Activated CD8-positive, alpha-beta T cell treated with anti-CD3 and anti-CD28 coated beads, Interleukin-2, amount 10 ng/mL, durations not matched to agents 7 days and 5 days (primary cell): Measurements from ENCODE around the gene TAF11L5. TPM values are rescaled to one million over a fixed set of nuclear protein-coding genes. Genes with fewer than 3 reads are reported as not detected.
A peak's percentile ranks its signal among the peaks of the same experiment; 100 is the strongest.
"Not testable (repeated sequence)": the region's sequence is repeated elsewhere in the genome, so short reads cannot be mapped to it uniquely, and the experiment has no call there.

ENCODE experiments used
- ATAC-seq: fragments of 150-1000 bp; cut with Tn5 transposase; one replicate; pipeline ENCODE4 v1.10.0; 2021; ENCODE audit warnings: moderate library complexity
- CTCF ChIA-PET: fragments of 350-600 bp; sonication (Branson Sonifier 250); formaldehyde crosslinking; loops from one replicate; lab custom pipeline; 2021; ENCODE audit warnings: antibody characterized with exemption; lab: Charles Lee
- POLR2A ChIA-PET: fragments of 350-600 bp; sonication (Branson Sonifier 250); formaldehyde crosslinking; loops from one replicate; lab custom pipeline; 2021; ENCODE audit warnings: antibody characterized with exemption; lab: Charles Lee
- DNase-seq: peaks from one replicate; pipeline ENCODE4 v3.0.0-alpha.2; 2020
- H3K27ac Mint-ChIP-seq: one replicate; pipeline ENCODE4 v1.8.0; 2021; ENCODE audit warnings: mild to moderate bottlenecking, mixed read lengths
- H3K27me3 Mint-ChIP-seq: one replicate; pipeline ENCODE4 v1.8.0; 2021; ENCODE audit warnings: low read depth, mixed read lengths
- H3K36me3 Mint-ChIP-seq: one replicate; pipeline ENCODE4 v1.8.0; 2021; ENCODE audit warnings: low read depth, mixed read lengths
- H3K4me1 Mint-ChIP-seq: one replicate; pipeline ENCODE4 v1.8.0; 2021; ENCODE audit warnings: low read depth, mixed read lengths
- H3K4me3 Mint-ChIP-seq: one replicate; pipeline ENCODE4 v1.8.0; 2021; ENCODE audit warnings: mild to moderate bottlenecking, mixed read lengths
- H3K9me3 Mint-ChIP-seq: one replicate; pipeline ENCODE4 v1.8.0; 2022; ENCODE audit warnings: mixed read lengths; ENCODE audit not compliant: insufficient read depth
- total RNA-seq, 2 experiments: library from RNA; stranded (reverse); gene quantifications; one replicate each; pipeline ENCODE4 v1.2.3, GENCODE V29; 2021

TAF11L5 gene
- total RNA-seq, 2 experiments from 2014 or later: not detected

DNA sequence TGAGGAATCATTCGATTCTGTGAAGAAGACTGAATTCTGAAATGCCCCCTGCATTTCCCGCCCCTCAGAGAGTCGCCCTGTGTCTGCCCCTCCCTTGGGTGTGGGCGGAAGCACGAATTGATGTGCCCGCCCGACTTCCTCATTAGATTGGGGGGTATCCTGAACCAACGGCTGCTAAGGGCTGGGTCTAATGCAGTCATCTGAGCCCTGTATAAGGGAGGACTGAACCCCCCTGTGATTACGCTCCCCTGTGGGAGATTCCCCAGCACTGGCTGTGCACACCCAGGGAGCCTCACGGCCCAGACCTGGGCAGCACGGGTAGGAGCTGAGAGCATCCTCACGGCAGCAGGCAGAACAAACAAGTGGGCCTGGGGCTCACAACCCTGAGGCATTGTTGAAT is 7.5 kb upstream of the TAF11L5 start:
- H3K27me3 Mint-ChIP-seq, H3K9me3 Mint-ChIP-seq, H3K4me3 Mint-ChIP-seq, ATAC-seq, CTCF ChIA-PET, H3K4me1 Mint-ChIP-seq, POLR2A ChIA-PET, H3K27ac Mint-ChIP-seq, H3K36me3 Mint-ChIP-seq: not testable (repeated sequence)
- peak; percentile 20 for DNase-seq

DNA sequence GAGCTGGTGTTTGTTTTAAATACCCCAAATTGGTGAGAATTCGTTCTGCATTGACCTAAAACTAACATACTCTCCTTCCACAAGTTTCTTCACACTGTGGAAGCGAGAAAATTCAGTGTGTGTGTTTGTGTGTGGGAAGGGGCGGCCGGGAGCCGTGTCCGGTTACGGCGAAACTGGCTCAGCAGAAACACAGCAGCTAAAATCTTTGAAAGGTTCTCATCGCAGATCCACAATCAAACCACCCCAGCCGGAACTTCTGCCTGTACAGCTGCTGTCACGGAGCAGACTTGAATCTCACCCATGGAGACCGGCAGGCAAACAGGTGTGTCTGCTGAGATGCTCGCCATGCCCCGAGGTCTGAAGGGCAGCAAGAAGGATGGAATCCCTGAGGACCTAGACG is 7.0 kb upstream of the TAF11L5 start, which contains the start of gene TAF11L3:
TAF11L3 (plus strand) TSS at position 301 of the 400 bp plus-strand sequence.
- H3K4me3 Mint-ChIP-seq, DNase-seq, H3K9me3 Mint-ChIP-seq, CTCF ChIA-PET, ATAC-seq, H3K36me3 Mint-ChIP-seq, H3K4me1 Mint-ChIP-seq, H3K27me3 Mint-ChIP-seq, H3K27ac Mint-ChIP-seq, POLR2A ChIA-PET: not testable (repeated sequence)

DNA sequence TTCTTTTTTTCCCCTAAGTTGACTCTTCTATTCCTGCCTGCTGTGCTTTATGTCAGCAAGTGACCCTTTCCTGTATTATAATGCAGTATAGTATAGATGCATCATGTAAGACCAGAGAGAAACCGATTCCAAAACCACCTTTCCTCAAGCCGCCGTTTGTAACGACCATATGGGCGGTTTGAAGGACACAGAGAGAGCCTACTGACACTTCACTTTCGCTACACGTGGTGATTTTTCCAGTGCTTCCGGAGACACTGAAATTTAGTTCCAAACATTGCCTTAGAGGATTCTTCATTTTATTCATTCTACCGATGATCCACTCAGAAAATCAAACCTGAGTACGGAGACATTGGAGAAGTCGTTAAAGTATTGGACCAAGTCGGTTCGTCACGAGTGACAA is 5.5 kb upstream of the TAF11L5 start:
- CTCF ChIA-PET, H3K36me3 Mint-ChIP-seq, H3K4me1 Mint-ChIP-seq, POLR2A ChIA-PET, H3K27me3 Mint-ChIP-seq, ATAC-seq, H3K27ac Mint-ChIP-seq, H3K9me3 Mint-ChIP-seq, H3K4me3 Mint-ChIP-seq: not testable (repeated sequence)
- peak; percentile 21 for DNase-seq

DNA sequence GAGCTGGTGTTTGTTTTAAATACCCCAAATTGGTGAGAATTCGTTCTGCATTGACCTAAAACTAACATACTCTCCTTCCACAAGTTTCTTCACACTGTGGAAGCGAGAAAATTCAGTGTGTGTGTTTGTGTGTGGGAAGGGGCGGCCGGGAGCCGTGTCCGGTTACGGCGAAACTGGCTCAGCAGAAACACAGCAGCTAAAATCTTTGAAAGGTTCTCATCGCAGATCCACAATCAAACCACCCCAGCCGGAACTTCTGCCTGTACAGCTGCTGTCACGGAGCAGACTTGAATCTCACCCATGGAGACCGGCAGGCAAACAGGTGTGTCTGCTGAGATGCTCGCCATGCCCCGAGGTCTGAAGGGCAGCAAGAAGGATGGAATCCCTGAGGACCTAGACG is 3.5 kb upstream of the TAF11L5 start, which contains the start of gene TAF11L4:
TAF11L4 (plus strand) TSS at position 301 of the 400 bp plus-strand sequence.
- POLR2A ChIA-PET, DNase-seq, H3K4me1 Mint-ChIP-seq, H3K4me3 Mint-ChIP-seq, H3K27me3 Mint-ChIP-seq, H3K27ac Mint-ChIP-seq, H3K9me3 Mint-ChIP-seq, ATAC-seq, H3K36me3 Mint-ChIP-seq, CTCF ChIA-PET: not testable (repeated sequence)

DNA sequence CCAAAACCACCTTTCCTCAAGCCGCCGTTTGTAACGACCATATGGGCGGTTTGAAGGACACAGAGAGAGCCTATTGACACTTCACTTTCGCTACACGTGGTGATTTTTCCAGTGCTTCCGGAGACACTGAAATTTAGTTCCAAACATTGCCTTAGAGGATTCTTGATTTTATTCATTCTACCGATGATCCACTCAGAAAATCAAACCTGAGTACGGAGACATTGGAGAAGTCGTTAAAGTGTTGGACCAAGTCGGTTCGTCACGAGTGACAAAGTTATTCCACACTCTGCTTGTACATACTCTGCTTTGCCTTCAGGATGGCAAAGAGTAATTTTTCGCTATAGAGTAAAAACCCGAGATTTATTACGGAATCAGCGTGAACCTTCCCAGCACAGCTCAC is 1.5 kb downstream of the TAF11L5 start:
- ATAC-seq, POLR2A ChIA-PET, H3K4me3 Mint-ChIP-seq, H3K9me3 Mint-ChIP-seq, H3K4me1 Mint-ChIP-seq, H3K27ac Mint-ChIP-seq, H3K36me3 Mint-ChIP-seq, H3K27me3 Mint-ChIP-seq, CTCF ChIA-PET: not testable (repeated sequence)
- peak; percentile 43 for DNase-seq

DNA sequence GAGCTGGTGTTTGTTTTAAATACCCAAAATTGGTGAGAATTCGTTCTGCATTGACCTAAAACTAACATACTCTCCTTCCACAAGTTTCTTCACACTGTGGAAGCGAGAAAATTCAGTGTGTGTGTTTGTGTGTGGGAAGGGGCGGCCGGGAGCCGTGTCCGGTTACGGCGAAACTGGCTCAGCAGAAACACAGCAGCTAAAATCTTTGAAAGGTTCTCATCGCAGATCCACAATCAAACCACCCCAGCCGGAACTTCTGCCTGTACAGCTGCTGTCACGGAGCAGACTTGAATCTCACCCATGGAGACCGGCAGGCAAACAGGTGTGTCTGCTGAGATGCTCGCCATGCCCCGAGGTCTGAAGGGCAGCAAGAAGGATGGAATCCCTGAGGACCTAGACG is 3.3 kb downstream of the TAF11L5 start, which contains the start of gene TAF11L6:
TAF11L6 (plus strand) TSS at position 301 of the 400 bp plus-strand sequence.
- H3K4me3 Mint-ChIP-seq, H3K4me1 Mint-ChIP-seq, CTCF ChIA-PET, DNase-seq, H3K9me3 Mint-ChIP-seq, ATAC-seq, H3K27me3 Mint-ChIP-seq, H3K27ac Mint-ChIP-seq, POLR2A ChIA-PET, H3K36me3 Mint-ChIP-seq: not testable (repeated sequence)

Other genes starting within 250 kb of the TAF11L5 start
- gene TAF11L2, start 27.0 kb upstream of the TAF11L5 start, total RNA-seq: not detected
- not detected for gene TAF11L3, start 6.9 kb upstream of the TAF11L5 start, total RNA-seq
- gene TAF11L4, start 3.4 kb upstream of the TAF11L5 start, total RNA-seq: not detected
- gene TAF11L6, start 3.4 kb downstream of the TAF11L5 start, total RNA-seq: not detected
- gene TAF11L7, start 60.5 kb downstream of the TAF11L5 start, total RNA-seq: not detected
- gene TAF11L8, start 65.7 kb downstream of the TAF11L5 start, total RNA-seq: not detected
- gene TAF11L9, start 69.2 kb downstream of the TAF11L5 start, total RNA-seq: not detected
- not detected for gene TAF11L10, start 72.6 kb downstream of the TAF11L5 start, total RNA-seq
- not detected for gene TAF11L11, start 78.9 kb downstream of the TAF11L5 start, total RNA-seq
- gene TAF11L12, start 85.2 kb downstream of the TAF11L5 start, total RNA-seq: not detected
- not detected for gene TAF11L13, start 106.9 kb downstream of the TAF11L5 start, total RNA-seq
- gene TAF11L14, start 109.2 kb downstream of the TAF11L5 start, total RNA-seq: not detected